GM21367 (cell line): ENCODE results near the gene MAPKAPK5.
"Not testable (repeated sequence)": the region's sequence is repeated elsewhere in the genome, so short reads cannot be mapped to it uniquely, and the experiment has no call there.

Experiments used
- ATAC-seq: cut with Tn5 transposase; IDR thresholded peaks from one replicate; pipeline ENCODE4 v1.9.1; 2021; ENCODE audit not compliant: unreplicated experiment

The MAPKAPK5 gene

DNA sequence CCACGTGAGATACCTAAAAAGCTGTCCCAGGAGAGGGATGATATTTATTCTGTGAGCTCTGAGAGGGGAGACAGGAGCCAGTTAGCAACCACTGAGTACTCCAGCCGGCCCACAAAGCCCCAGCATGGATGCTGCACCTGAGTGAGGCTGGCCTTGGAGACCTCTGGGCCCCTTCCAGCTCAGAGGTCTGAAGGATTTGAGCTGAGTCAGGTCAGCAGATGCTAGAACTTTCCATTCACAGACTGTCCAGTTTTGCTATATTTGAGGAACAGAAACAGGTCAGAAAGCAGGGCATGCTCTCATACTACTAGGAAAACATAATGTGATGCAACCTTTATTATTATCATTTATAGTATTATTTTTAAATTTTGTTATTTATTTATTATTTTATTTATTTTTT lies 15.0 kb upstream of the MAPKAPK5 start:
- ATAC-seq: no peak

GRCh38 chr12:111827907-111828306 lies 14.1 kb upstream of the MAPKAPK5 start:
- ATAC-seq: no peak

DNA sequence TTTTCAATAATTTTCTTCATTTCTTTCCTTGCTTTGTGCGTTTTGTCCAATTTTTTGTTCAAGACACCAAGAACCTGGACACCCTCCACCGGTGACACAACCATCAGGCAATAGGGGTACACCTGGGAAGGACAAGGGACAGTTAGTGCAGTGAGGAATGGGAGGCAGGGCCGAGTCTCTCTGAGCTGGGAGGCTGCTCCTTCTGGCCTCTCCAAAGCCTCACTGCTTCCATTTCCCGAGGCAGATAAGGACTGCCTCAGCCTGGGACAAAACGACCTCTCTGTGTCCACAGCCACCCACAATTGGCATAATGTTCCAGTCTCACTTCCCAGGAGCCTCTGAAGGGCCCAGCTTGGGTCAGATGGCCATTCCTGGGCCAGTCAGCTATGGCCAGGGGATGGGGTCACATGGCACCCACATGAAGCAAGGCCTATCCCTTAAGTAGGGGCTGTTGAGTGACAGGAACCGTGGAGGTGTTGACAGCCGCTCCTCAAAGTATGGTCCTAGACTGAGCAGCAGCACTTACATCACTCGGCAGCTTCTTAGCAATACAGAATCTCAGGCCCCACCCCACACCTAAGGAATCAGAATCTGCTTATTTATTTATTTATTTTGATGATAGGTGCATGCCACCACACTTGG lies 13.6 kb upstream of the MAPKAPK5 start:
- ATAC-seq: no peak

DNA sequence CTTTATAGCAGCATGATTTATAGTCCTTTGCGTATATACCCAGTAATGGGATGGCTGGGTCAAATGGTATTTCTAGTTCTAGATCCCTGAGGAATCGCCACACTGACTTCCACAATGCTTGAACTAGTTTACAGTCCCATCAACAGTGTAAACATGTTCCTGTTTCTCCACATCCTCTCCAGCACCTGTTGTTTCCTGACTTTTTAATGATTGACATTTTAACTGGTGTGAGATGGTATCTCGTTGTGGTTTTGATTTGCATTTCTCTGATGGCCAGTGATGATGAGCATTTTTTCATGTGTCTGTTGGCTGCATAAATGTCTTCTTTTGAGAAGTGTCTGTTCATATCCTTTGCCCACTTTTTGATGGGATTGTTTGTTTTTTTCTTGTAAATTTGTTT lies 12.4 kb upstream of the MAPKAPK5 start:
- not testable (repeated sequence) for ATAC-seq

DNA sequence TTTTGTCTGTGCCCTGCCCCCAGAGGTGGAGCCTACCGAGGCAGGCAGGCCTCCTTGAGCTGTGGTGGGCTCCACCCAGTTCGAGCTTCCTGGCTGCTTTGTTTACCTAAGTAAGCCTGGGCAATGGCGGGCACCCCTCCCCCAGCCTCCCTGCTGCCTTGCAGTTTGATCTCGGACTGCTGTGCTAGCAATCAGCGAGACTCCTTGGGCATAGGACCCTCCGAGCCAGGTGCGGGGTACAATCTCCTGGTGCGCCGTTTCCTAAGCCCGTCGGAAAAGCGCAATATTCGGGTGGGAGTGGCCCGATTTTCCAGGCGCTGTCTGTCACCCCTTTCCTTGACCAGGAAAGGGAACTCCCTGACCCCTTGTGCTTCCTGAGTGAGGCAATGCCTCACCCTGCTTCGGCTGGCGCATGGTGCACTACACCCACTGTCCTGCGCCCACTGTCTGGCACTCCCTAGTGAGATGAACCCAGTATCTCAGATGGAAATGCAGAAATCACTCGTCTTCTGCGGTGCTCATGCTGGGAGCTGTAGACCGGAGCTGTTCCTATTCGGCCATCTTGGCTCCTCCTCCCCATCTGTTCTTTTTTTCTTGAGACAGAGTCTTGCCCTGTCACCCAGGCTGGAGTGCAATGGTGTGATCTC lies 7.2 kb upstream of the MAPKAPK5 start:
- not testable (repeated sequence) for ATAC-seq

DNA sequence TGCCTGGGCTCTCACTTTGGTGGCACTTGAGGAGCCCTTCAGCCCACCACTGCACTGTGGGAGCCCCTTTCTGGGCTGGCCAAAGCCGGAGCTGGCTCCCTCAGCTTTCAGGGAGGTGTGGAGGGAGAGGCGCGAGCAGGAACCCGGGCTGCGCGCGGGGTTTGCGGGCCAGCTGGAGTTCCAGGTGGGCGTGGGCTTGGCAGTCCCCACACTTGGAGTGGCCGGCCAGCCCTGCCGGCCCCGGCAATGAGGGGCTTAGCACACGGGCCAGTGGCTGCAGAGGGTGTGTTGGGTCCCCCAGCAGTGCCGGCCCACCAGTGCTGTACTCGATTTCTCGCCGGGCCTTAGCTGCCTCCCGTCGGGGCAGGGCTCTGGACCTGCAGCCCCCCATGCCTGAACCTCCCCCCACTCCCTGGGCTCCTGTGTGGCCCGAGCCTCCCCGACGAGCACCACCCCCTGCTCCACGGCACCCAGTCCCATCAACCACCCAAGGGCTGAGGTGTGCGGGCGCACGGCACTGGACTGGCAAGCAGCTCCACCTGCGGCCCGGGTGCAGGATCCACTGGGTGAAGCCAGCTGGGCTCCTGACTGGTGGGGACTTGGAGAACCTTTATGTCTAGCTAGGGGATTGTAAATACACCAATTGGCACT lies 6.4 kb upstream of the MAPKAPK5 start:
- ATAC-seq: not testable (repeated sequence)

GRCh38 chr12:111838353-111838752 lies 3.7 kb upstream of the MAPKAPK5 start:
- ATAC-seq: no peak

- no peak for ATAC-seq
Observed at GRCh38 chr12:111840807-111841206, 1.2 kb upstream of the MAPKAPK5 start.

DNA sequence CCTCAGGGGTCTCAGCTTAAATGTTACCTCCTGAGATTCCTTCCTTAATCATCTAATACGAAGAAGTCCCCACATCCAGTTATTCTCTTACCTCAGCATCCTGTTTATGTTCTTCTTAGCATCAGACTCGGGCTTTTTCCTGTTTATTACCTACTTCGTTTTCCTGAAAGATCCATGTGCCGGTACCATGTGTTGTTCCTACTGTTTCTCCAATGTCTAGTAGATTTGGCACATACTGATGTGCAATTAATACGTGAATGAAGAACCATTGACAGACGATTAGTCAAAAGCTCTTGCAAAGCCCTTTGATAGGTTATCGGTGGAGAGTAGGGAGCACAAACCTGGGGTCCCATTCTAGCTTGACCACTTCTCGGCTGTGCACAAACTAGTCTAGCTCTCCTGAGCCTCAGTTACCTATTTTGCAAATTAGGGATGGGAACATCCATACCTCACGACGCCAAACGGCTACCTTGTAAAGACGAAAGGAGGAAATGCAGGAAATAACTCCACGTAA lies 735 bp upstream of the MAPKAPK5 start:
- no peak for ATAC-seq

- no peak for ATAC-seq
Observed at GRCh38 chr12:111842556-111843396, 748 bp downstream of the MAPKAPK5 start.

DNA sequence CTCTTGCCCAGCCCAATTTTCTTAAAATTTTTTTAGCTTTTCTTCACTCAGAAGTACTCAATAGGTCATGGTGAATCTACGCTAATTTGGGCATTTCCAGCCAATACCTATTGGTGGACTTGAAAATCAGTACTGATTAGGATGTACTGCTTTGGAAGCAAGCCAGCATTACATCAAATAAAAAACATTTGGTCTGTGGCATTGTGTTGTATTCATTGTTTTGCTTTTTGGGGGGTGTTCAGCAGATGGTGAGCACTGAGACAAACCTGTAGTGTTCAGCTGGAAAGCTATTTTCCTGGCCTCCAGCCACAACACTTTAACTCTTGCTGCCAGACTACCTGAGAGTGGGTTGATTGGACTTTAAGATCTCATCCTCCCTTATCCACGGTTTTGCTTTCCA lies 4.0 kb downstream of the MAPKAPK5 start:
- ATAC-seq: no peak

DNA sequence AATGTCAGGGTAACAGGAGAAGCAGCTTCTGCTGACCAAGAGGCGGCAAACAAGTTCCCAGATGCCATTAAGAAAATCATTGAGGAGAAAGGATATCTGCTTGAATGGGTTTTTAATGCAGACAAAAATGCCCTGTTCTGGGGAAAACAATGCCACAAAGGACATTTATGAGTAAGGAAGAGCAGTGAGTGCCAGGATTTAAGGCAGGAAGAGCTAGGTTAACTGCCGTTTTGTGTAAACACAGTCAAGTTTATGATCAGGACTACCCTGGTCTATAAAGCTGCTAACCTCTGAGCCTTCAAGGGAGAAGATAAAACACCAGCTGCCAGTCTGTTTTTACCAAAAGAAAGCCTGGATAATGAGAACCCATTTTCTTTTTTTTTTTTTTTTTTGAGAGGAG lies 8.5 kb downstream of the MAPKAPK5 start:
- ATAC-seq: no peak

GRCh38 chr12:111858186-111858585 lies 16.2 kb downstream of the MAPKAPK5 start:
- no peak for ATAC-seq

- ATAC-seq: no peak
Observed at GRCh38 chr12:111858778-111859177, 16.8 kb downstream of the MAPKAPK5 start.

DNA sequence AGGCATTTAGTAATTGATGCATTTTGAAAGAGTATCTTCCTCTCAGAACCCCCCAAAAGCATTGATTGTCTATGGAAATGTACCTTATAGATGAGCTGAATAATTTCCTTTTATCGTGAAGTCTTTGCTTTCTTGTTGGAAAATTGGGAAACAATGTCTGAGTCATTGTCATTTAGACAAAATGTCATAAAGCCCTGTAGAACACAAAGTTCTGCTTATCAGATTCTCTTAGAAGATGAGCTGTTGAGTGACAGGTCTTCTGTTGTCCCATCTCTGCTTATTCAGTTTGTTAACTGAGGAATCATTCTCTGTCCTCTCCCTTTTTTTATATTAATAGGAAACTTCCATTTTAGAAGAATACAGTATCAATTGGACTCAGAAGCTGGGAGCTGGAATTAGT lies 22.9 kb downstream of the MAPKAPK5 start:
- no peak for ATAC-seq

DNA sequence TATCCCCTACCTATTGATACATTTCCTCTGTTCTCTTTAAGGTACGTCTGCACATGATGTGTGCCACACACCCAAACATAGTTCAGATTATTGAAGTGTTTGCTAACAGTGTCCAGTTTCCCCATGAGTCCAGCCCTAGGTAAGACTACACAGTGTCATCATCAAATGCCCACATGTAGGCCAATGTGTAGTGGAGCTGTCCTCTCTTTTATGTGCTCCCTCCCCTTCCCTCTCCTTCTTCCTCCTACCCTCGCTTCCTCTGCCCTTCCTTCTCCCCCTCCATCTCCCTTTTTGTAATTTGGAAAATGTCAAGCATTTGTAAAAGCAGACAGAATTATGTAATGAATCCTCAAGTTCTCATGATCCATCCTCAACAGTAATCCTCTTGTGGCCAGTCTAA lies 25.5 kb downstream of the MAPKAPK5 start:
- ATAC-seq: no peak

DNA sequence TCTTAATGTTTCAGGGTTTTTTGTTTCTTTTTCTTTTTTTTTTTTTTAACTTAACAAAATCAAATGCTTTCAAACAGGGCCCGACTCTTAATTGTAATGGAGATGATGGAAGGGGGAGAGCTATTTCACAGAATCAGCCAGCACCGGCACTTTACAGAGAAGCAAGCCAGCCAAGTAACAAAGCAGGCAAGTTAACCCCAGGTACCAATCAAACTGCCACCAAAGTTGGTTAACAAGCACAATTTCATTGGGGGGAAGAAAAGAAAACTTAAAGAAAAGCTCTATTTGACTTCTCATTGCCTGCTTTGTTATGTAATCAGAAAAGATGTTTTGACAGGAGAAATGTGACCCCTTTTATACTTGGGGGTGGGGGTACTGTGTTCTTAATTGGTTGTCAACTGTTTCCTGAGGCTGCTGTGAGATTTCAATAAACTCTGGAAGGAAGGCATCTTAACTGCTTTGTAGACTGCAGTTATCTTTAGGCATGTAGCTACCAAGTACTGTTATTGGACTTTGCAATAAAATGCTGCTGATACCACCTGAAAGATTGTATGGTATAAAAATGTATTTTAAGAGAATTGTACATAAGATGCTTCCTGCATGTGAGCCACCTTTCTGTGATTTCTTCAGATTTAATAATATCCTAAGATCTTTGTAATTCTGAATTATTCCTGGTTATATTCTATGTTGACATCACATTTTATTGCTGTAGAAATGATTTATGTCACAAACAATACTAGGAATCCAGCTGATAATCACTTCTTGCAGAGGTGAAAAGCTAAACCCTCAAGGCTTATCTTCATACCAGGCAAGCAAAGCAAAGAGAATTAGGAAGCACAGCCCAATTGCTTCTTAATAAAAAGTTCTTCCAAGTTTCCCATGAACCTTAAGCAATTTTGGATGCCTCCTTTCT lies 26.9 kb downstream of the MAPKAPK5 start:
- ATAC-seq: no peak

GRCh38 chr12:111869671-111870070 lies 27.6 kb downstream of the MAPKAPK5 start:
- no peak for ATAC-seq

DNA sequence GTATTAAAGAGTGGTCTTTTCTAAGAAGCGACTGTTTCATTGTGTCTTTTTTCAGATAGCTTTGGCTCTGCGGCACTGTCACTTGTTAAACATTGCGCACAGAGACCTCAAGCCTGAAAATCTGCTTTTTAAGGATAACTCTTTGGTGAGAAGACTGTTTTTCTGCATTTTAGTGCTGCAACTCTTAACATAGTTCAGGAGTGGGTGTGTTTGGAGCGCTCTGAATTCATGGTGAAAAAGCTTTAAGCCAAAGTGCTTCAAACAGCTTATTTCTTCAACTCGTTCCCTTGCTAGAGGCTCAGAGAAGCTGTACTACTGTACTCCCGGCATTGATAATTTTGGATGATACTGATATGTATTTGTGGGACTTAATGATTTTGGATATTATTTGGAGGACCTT lies 28.2 kb downstream of the MAPKAPK5 start:
- no peak for ATAC-seq

GRCh38 chr12:111870706-111871105 lies 28.7 kb downstream of the MAPKAPK5 start:
- no peak for ATAC-seq
